GM04504 (cell line): ENCODE measurements around the gene KLHL8.
"Not testable (repeated sequence)": the region's sequence is repeated elsewhere in the genome, so short reads cannot be mapped to it uniquely, and the experiment has no call there.

Experiments
- DNase-seq: peaks from one replicate; pipeline ENCODE4 v3.0.0-alpha.2; 2012; ENCODE audit warnings: low read depth

KLHL8 gene

DNA sequence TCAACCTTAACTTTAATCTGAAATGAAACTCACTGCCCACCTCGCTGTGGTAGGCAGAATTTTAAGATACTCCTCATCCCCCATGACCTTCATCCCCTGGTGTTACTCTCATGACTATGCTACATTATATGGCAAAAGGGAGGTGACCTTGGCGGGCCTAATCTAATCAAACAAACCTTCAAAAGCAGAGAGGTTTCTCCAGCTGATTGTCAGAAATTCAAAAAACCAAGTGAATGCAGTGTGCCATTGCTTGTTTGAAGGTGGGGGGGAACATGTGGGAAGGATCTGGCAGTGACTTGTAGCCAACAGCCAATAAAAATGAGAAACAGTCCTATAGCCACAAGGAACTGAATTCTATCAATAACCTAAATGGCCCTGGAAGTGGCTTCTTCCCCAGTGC, 48.5 kb downstream of the KLHL8 start:
- DNase-seq: no peak

DNA sequence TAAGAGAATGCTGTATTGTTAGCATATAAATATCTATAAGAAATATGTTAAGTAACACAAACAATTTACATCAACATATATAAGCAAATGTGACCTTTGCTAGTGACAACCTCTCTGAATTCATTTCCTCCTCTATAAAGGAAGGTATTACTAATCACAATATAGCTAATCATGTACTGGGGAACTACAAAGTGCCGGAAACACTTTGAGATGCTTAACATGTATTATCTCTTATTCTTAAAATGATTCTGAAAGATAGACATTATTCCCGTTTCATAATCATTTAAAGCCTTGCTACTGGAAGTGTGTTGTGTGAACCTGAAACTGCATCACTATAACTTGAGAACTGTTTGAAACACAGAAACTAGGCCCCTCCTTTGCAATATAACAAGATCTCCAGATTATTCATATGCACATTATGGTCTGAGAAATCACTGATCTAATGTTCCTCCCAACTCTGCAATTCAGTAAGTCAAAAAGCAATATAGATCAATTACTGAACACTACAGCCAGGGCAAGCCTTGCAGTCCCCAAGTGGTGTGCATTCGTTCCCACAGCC, 54.0 kb downstream of the KLHL8 start:
- DNase-seq: no peak

DNA sequence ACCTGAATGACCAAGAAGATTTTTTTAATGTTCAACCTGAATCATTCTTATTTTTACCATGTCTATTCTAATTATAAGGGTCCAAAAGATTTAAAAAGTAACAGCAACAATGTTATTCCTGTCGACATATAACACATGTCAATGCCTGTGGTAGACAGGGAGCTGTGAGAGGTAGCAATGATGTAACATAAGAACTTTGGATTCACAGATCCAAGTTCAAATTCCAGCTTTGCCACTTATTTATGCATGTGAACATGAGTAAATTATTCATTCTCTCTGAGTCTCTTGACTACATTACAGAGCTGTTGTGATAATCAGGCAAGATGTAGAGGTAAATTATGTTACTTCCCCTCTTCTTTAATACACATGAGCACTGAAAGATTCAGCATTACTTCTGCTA, 54.5 kb downstream of the KLHL8 start:
- no peak for DNase-seq

DNA sequence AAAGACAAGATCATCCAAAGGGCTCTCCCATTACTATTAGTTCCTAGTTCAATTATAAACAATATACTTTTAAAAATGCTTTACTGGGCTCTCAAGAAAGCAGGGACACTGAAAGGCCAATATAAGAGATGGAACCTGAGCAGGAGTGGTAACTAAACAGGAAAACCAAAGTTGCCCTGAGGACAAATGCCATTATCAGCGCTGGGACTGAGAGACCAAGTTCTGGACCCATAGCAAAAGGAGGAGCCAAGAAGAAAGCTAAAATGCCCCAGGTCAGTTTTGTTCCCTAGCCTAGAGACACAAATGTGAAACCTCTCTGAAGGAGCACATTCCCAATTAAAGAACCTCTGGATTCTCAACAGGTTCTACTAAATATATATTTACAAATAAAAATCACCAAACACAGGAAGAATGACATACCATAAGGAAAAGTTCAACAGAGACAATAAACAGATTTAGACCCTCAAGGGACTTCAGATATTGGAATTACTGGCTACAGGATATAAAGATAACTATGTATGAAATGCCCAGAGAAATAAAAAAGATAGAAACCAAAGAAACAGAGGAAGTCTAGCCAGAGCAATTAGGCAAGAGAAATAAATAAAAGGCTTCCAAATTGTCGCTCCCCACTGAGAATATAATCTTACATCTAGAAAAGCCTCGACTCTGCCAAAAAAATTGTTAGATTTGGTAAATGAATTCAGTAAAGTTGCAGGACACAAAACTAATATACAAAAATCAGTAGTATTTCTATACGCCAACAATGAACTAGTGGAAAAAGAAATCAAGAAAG, 67.1 kb downstream of the KLHL8 start:
- no peak for DNase-seq

DNA sequence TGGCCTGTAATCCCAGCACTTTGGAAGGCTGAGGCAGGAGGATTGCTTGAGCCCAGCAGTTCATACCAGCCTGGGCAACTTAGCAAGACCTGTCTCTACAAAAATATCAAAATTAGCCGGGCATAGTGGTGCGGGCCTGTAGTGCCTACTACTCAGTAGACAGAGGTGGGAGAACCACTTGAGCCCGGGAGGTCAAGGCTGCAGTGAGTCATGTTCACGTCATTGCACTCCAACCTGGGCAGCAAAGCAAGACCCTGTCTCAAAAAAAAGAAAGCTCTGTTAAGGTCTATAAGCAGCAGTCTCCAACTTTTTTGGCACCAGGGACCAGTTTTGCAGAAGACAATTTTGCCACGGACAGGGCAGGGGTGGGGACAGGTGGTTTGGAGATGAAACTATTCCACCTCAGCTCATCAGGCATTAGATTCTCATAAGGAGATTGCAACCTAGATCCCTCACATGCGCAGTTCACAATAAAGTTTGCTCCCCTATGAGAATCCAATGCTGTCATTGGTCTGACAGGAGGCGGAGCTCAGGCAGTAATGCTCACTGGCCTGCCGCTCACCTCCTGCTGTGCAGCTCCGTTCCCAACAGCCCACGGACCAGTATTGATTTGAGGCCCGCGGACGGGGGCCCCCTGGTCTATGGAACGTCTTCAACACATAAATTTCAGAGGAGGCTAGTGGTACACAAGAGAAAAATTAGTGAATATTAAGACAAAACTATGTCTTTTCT, 67.9 kb downstream of the KLHL8 start:
- DNase-seq: no peak

DNA sequence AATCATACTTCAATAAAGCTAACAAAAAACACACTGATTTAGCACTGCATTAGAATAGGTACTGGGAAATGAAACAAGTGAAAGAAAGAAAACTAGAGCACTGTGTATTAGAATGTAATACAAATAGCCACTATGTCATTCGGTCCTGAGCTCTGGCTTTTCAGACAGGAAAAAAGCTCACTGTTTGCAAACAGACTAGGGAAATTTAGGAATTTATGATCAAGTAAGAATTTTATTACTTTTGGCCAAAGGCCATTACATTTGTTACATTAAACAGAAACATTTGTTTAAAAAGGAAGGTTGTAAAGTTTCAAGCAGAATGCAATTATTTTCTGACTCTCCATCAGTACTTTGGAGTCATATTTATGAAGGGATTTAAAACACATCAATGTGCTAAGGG, 68.7 kb downstream of the KLHL8 start:
- peak; percentile 17 for DNase-seq

DNA sequence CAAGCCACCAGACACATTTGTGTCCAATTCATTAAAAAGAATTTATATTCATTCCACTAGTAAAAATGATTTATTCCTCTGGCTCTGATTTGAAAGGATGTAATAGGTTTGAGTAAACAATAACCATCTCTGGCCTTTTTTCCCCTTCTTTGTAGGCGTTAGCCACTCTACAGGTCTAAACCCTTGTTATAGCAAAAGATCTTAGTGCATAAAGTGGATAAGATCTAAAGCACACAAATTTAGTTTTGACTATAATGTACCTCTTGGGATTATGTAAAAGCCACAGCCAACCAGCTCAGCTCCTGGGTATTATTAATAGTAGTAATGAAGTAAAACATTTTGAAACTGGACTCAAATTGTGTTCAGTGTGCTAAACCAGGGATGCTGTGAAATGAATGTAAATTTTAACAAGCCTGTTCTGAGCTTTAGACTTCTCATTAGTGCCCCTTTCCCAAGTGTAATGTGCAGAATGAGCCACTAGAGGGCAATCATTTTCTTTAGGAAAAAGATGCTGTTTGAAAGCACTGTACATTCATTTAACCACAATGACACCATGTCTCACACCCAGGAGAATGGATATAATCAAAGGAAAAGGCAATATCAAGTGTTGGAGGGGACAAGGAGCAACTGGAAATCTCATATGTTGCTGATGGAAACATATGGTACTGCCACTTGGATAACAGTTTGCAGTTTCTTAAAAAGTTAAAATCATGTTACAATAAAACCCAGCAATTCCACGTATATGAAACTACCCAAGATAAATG, 69.7 kb downstream of the KLHL8 start:
- peak; percentile 46 for DNase-seq

DNA sequence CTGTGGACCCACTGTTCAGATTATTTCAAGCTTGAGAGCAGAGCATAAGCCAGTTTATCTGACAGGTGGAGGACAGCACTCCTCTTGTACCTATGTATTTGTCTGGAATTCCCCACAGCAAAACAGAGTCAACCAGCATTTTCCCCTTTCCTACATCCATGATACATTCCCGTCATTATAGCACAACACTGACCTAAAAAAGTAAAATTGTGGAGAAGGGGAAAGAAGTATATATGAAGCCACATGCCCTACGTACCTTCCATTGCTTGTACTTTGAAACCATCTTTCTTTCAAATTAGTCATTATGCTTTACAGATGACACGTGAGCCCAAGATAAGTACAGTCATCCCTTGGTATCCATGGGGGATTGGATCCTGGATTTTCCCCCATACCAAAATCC, 73.3 kb downstream of the KLHL8 start:
- no peak for DNase-seq

DNA sequence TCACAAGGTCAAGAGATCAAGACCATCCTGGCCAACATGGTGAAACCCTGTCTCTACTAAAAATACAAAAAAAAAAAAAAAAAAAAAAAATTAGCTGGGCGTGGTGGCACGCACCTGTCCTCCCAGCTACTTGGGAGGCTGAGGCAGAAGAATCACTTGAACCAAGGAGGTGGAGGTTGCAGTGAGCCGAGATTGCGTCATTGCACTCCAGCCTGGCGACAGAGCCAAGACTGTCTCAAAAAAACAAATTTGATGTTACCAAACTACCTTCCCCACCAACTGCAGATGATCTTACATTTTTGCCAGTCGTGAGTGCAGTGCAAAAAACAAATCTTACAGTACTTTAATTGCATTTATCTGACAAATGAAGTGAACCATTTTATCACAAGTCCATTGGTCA, 74.5 kb downstream of the KLHL8 start:
- DNase-seq: not testable (repeated sequence)

DNA sequence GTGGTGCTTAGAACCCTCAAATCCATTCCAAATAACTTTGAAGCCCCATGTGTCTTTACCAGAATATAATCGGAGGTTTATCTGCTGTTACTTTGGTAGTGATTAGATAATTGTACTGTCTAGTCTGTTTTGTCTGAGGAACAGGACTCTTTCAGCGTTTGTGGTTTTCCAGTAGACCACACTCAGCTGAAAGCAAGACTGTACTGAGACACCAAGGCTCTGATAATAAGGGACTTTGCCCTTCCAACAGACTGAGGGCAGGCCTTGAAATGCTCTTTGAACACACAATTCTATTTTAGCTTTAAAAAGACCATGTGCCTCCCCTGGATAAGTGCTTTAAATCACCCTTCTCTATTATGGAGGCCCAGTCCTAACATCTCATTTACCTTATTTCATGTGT, 76.1 kb downstream of the KLHL8 start:
- DNase-seq: no peak

DNA sequence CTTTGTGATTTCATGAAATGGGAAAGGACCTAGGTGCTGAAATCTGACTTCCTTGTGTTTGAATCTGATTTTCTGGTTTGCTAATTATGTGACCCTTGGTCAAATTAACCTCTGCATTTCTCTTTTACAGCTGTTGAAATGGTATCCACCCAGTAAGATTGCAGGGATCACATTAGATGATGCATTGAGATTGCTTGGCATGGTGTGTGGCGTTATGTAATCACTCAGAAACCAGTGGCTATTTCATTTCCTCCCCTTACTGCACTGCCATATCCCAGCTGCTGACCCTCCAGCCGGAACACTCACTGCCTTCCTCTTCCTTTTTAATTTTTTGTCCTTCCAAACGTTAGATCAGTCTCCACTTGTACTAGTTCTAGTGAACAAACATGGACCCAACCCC, 79.0 kb downstream of the KLHL8 start:
- DNase-seq: no peak

DNA sequence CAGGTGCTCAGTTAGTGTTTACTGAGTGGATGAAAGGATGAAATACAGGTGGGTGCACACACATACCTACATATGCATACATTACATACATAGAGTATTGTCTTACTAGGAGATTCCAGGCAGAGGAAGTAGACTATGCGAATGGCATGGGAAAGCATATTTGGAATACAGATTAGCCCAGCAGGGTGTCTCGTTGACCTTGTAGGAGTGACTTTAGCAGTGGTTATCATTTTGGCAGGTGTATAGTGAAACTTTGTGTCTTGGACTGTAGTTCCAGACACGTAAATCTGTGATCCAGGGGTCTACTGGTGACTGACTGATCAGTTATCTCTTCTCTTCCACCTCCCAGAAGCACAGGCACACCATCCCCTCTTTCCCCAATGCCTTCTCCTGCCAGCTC, 86.3 kb downstream of the KLHL8 start:
- no peak for DNase-seq

DNA sequence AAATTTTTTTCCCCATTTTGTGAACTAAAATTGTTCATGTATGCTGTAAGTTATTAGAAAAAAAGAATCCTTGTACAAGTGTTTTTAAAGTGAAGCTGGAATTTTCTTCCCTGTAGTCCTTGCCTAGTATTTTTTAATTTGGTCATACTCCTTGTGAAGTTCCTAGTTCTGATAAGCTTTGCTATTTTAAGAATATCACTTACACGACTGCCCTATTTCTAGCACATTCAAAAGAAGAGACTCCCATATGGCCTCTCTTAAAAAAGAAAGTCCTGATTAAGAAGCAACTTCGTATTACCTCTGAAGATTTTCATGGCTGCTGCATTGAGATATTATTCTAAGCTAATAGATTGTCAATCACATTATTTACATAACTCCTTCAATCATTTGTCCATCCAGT, 87.2 kb downstream of the KLHL8 start:
- DNase-seq: no peak

DNA sequence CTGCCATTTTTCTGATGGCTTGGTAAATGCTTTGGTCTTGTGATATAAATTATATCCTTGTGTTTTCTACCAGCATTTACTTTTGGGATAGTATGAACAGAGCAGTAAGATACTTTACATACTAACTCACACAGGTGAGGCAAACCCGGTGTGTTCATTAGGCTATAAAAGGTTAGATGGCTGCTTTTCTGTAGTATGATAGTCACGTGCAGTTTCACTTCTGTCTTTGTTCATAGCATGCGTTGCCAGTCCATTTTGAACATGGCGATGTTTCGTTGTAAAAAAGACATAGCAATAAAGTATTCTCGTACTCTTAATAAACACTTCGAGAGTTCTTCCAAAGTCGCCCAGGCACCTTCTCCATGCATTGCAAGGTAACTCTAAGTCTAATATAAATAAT, 88.4 kb downstream of the KLHL8 start:
- no peak for DNase-seq

DNA sequence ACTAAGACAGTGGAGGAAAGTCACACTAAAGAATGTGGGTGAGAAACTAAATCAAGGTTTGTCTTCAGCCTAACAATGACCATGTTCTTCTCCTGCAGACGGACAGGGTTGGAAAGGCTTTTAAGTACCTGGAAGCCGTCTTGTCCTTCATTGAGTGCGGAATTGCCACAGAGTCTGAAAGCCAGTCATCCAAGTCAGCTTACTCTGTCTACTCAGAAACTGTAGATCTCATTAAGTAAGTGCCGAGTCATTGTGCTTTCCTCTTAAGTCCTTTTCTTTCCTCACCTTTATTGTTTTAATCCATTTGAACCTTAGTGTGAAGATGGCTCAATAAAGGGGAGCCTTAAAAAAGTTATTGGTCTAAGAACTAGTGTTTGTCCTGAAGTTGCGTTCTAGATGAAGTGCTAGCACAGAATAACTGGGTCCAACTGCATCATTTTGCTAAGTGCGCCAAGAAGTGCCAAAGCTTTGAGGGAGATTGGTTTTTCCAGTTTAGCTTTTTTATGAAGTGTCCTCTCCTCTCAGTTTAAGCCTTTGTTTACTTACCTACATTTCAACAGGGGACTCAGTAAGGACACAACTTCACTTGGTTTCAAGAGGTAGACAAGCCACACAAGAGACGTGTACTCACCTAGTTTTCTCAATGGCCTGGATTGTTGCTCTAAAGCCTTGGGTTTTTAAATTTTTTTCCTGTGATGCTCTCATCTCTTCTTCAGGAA, 89.3 kb downstream of the KLHL8 start:
- DNase-seq: no peak

DNA sequence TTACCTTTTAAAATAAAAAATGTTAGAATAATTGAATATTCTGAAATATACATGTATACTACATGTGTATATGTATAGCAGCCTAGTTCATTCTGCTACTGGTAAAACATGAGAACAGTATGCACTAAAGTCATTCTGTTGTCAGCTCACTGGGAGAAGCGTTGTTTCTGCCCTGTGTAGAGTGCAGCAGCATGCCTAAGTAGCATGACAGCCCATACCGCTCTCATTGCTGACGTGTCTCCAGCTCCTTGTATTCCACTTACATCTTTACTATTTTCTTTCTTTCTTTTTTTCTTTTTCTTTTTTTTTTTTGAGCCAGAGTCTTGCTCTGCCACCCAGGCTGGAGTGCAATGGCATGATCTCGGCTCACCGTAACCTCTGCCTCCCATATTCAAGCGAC, 90.7 kb downstream of the KLHL8 start:
- DNase-seq: no peak

DNA sequence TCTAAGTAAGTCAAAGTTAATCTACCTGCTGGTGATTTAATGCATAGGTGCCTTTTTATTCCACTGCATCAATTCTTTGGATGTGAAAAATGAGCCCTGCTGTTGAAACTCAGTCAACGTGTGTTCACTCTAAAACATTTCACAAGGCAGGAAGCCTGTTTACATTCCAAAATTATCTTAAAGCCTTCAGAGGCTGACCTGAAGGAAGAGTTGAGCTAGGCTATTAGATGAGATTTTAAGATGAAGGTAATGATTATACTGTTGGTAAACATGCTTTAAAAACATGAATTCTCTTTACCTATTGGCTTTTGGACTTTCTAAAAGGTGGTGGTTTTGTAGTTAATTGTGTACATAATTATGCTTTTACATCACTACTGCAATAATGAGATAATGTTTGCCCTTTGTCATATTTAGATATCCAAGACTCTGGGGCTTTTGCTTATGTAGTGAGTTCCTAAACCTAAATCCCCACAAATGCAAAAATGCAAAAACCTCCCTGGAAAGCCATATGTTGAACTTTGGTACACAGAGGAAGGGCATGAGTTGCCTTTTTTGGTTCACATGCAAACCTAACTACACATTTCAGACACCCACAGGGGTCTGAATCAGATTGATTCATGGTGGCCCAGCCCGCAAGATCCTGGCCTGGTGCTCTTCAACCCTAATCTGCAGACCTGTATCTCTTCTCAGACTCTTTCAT, 92.3 kb downstream of the KLHL8 start:
- DNase-seq: no peak

DNA sequence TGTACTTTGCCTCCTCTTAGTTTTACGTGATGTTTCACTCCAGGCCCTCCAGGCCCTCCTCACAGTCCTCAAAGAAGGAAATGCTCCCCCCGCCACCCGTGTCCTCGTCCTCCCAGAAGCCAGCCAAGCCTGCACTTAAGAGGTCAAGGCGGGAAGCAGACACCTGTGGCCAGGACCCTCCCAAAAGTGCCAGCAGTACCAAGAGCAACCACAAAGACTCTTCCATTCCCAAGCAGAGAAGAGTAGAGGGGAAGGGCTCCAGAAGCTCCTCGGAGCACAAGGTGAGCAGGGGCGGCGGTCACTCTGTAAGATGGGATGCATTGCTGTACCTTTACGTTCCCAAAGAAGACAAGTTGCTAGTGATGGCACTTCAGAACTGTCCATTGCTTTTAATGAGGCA, 94.4 kb downstream of the KLHL8 start:
- DNase-seq: no peak

DNA sequence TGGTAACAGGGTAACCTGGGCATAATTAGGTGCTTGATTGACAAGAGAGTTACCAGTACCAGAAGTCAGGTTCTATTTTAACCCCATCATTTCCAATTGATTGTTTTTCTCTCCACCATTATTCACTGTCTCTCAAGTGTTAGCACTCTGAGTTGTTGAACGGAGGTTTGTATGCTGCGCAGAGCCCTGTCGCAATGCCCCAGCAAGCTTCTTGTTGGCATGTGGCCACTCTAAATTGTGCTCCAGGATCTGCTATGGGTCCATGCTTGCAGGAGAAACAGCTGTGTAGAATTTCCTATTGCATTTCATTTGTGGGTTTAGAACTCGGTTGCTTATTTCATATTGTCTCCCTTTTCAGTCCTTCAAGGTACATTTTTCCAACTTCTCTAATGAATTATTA, 98.2 kb downstream of the KLHL8 start:
- no peak for DNase-seq

DNA sequence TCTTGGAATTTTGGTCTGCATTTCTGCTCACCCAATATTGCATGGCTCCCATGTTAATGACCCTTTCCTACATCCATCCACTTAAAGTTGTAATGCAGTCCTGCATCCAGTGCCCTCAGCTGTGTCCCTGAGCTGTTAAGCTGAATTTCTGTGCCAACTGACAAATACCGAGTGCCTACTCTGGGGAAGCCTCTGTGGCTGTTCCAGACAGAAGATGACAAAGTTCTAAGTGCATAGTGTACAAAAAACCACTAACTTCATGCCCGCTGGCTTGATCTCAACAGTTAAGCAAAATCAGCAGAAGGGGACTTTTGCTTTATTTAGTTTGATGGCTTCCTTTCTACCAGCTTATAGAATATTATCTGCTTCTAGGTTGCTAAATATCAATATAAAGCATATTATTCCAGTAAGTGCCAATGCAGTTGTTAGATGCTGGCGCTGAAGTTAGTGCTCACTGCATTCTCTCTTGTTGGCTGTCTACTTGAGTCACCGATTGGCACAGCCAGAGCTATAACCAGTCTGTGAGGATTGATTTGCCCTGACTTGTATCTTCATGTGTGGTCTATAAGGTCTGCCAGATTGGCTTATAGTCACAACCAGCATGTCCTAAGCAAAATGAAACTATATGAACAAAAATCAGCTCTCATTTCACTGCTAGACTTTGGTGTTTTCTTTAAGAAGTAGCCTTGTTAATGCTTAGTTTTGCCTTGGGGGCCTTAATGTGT, 98.9 kb downstream of the KLHL8 start:
- no peak for DNase-seq
